HepG2 (cell line): ENCODE data around the gene DRC7. TPM values are rescaled to one million over a fixed set of nuclear protein-coding genes. Genes with fewer than 3 reads are reported as not detected.
A peak's percentile ranks its signal among the peaks of the same experiment; 100 is the strongest.

Experiments
- ARNTL ChIP-seq: sonication (generic); formaldehyde crosslinking; IDR thresholded peaks from 2 replicates; pipeline ENCODE4 v1.4.0; 2020; ENCODE audit warnings: mild to moderate bottlenecking, missing genetic modification reagents
- ATF7-NPFF ChIP-seq: sonication (generic); formaldehyde crosslinking; IDR thresholded peaks from 2 replicates; pipeline ENCODE4 v1.8.1; 2023; ENCODE audit warnings: mild to moderate bottlenecking, low read depth, missing genetic modification reagents, moderate library complexity
- DNMT1 ChIP-seq: sonication (generic); formaldehyde crosslinking; IDR thresholded peaks from 2 replicates; pipeline ENCODE4 v1.5.1; 2020; ENCODE audit warnings: mild to moderate bottlenecking, missing genetic modification reagents
- ERF ChIP-seq: IDR thresholded peaks from 2 replicates; pipeline ENCODE4 v1.6.1; 2018; ENCODE audit warnings: missing biosample characterization, missing genetic modification reagents
- ETV6 ChIP-seq: sonication (generic); formaldehyde crosslinking; conservative IDR thresholded peaks from 2 replicates; pipeline ENCODE4 v1.4.0; 2020; ENCODE audit warnings: missing genetic modification reagents
- FLYWCH1 ChIP-seq: sonication (generic); formaldehyde crosslinking; IDR thresholded peaks from 2 replicates; pipeline ENCODE4 v1.8.1; 2023; ENCODE audit warnings: mild to moderate bottlenecking, missing genetic modification reagents
- HCFC1 ChIP-seq: fragments of 150-350 bp; IDR thresholded peaks from 2 replicates; pipeline ENCODE4 v1.6.1; 2014; ENCODE audit warnings: low read depth, low read length
- HOXD1 ChIP-seq: sonication (generic); formaldehyde crosslinking; IDR thresholded peaks from 2 replicates; pipeline ENCODE4 v1.5.0; 2020; ENCODE audit warnings: missing genetic modification reagents
- NFE2L2 ChIP-seq: fragments of 150-350 bp; IDR thresholded peaks from 2 replicates; pipeline ENCODE4 v1.6.1; 2014; ENCODE audit warnings: low read length
- NR2F1 ChIP-seq, 2 experiments: fragments of 450-650 bp in 1 of 2; formaldehyde crosslinking in 1 of 2; IDR thresholded peaks; 2 replicates each; pipeline versions ENCODE4 v1.5.0 to v1.6.1; 2016 to 2020; ENCODE audit warnings: mild to moderate bottlenecking in 1 of 2, missing compliant biosample characterization in 1 of 2, missing genetic modification reagents in 1 of 2, moderate library complexity in 1 of 2
- SAFB2 ChIP-seq: sonication (generic); formaldehyde crosslinking; IDR thresholded peaks from 2 replicates; pipeline ENCODE4 v1.5.1; 2020; ENCODE audit warnings: missing genetic modification reagents, low read depth, mild to moderate bottlenecking, borderline replicate concordance
- SMARCE1 ChIP-seq: fragments of 450-650 bp; IDR thresholded peaks from 2 replicates; pipeline ENCODE4 v1.6.1; 2017; ENCODE audit warnings: borderline replicate concordance
- ZBTB7B ChIP-seq: sonication (generic); formaldehyde crosslinking; IDR thresholded peaks from 2 replicates; pipeline ENCODE4 v1.4.0; 2020; ENCODE audit warnings: missing genetic modification reagents
- ZFP41 ChIP-seq: sonication (generic); formaldehyde crosslinking; IDR thresholded peaks from 2 replicates; pipeline ENCODE4 v1.4.0; 2020; ENCODE audit warnings: mild to moderate bottlenecking, missing genetic modification reagents, borderline replicate concordance
- ZNF3 ChIP-seq: IDR thresholded peaks from 2 replicates; pipeline ENCODE4 v1.7.0; 2017; ENCODE audit warnings: inconsistent platforms
- ZNF367 ChIP-seq: sonication (generic); formaldehyde crosslinking; IDR thresholded peaks from 2 replicates; pipeline ENCODE4 v1.4.0; 2020; ENCODE audit warnings: missing genetic modification reagents, borderline replicate concordance
- ZNF773 ChIP-seq: sonication (generic); formaldehyde crosslinking; IDR thresholded peaks from 2 replicates; pipeline ENCODE4 v1.4.0; 2020; ENCODE audit warnings: missing genetic modification reagents, borderline replicate concordance
- polyA plus RNA-seq, 8 experiments: library from polyadenylated mRNA; depleted of rRNA in 3 of 8; stranded (reverse) in 7 of 8; unstranded in 1 of 8; fragments of >200 nt; fragmentation: Illumina TruSeq in 4 of 8; extraction: Trizol in 4 of 8; gene quantifications; 2 replicates each; pipeline versions ENCODE4 v1.2.1 to v1.2.3, GENCODE V29; 2011 to 2016; ENCODE audit warnings: low read depth in 4 of 8, missing spikeins in 1 of 8, mixed read lengths in 1 of 8; ENCODE audit not compliant: insufficient read depth in 1 of 8
- total RNA-seq, 5 experiments: library from RNA; depleted of rRNA; stranded (reverse); fragments of >200 nt; fragmentation: Illumina TruSeq; extraction: Trizol; gene quantifications; 2 replicates each; pipeline ENCODE4 v1.2.3, GENCODE V29; 2016; ENCODE audit warnings: low read depth in 1 of 5
- TF ChIP-seq, protein P1 (sequence below): sonication (generic); formaldehyde crosslinking; IDR thresholded peaks from 2 replicates; pipeline ENCODE4 v1.5.1; 2020; ENCODE audit warnings: missing genetic modification reagents, mild to moderate bottlenecking, borderline replicate concordance
- TF ChIP-seq, protein P2 (sequence below): sonication (generic); formaldehyde crosslinking; IDR thresholded peaks from 2 replicates; pipeline ENCODE4 v1.4.0; 2020; ENCODE audit warnings: missing genetic modification reagents
- TF ChIP-seq, protein P3 (sequence below): sonication (generic); formaldehyde crosslinking; IDR thresholded peaks from 2 replicates; pipeline ENCODE4 v1.4.0; 2020; ENCODE audit warnings: missing genetic modification reagents

The DRC7 gene
- total and polyA plus RNA-seq, 2 of the 13 experiments (the other 11 are each of a cell fraction or from before 2014, with no cell fraction given), result 2.7 to 3.4 TPM

DNA sequence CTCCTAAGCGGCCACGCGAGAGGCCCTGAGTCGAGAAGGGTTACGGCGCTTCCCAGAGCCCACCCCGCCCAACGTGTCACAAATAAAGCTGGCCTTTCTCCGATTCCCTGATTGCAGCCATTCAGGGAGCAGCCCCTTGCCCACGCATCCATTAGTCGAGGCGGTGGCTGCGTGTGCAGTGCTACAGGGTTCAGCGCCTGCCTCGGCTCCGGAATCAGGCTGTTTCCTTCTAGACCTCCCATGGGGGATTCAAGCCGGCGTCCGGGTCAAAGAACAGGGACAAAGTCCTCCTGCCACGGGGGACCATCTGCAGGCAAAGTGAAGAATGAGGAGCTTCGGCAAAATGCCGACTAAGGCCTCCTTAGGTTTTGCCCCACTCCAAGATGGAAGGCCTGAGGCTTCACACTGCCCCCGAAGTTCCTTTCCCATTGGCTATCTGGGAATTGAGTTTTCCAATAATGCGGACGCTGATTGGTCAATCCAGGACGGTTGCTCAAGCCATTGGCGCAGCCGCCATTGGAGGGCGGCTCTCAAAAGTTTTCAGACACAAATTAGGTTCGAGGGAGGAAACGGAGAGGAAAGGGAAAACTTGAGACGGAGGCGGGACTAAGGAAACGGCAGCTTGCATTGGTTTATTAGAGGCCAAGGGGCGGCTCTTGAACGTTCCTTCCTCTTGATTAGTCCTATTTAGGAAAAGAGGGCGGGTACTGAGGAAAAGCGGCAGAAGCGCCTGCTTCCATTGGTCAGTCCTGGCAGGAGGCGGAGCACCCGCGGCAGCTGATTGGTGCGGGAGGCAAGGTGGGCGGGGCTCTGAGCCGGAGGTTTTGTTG lies 40.5 kb downstream of the DRC7 start (continued):
- TF ChIP-seq ZNF3, result no peak
- peak; percentile 41; the same call in 1 of the 2 replicates for TF ChIP-seq DNMT1 (CRISPR knock-in tag)
- TF ChIP-seq, protein P1, sequence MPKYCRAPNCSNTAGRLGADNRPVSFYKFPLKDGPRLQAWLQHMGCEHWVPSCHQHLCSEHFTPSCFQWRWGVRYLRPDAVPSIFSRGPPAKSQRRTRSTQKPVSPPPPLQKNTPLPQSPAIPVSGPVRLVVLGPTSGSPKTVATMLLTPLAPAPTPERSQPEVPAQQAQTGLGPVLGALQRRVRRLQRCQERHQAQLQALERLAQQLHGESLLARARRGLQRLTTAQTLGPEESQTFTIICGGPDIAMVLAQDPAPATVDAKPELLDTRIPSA (CRISPR knock-in tag), result no peak
- TF ChIP-seq, protein P2, sequence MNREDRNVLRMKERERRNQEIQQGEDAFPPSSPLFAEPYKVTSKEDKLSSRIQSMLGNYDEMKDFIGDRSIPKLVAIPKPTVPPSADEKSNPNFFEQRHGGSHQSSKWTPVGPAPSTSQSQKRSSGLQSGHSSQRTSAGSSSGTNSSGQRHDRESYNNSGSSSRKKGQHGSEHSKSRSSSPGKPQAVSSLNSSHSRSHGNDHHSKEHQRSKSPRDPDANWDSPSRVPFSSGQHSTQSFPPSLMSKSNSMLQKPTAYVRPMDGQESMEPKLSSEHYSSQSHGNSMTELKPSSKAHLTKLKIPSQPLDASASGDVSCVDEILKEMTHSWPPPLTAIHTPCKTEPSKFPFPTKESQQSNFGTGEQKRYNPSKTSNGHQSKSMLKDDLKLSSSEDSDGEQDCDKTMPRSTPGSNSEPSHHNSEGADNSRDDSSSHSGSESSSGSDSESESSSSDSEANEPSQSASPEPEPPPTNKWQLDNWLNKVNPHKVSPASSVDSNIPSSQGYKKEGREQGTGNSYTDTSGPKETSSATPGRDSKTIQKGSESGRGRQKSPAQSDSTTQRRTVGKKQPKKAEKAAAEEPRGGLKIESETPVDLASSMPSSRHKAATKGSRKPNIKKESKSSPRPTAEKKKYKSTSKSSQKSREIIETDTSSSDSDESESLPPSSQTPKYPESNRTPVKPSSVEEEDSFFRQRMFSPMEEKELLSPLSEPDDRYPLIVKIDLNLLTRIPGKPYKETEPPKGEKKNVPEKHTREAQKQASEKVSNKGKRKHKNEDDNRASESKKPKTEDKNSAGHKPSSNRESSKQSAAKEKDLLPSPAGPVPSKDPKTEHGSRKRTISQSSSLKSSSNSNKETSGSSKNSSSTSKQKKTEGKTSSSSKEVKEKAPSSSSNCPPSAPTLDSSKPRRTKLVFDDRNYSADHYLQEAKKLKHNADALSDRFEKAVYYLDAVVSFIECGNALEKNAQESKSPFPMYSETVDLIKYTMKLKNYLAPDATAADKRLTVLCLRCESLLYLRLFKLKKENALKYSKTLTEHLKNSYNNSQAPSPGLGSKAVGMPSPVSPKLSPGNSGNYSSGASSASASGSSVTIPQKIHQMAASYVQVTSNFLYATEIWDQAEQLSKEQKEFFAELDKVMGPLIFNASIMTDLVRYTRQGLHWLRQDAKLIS (CRISPR knock-in tag), result no peak
- TF ChIP-seq, protein P3, sequence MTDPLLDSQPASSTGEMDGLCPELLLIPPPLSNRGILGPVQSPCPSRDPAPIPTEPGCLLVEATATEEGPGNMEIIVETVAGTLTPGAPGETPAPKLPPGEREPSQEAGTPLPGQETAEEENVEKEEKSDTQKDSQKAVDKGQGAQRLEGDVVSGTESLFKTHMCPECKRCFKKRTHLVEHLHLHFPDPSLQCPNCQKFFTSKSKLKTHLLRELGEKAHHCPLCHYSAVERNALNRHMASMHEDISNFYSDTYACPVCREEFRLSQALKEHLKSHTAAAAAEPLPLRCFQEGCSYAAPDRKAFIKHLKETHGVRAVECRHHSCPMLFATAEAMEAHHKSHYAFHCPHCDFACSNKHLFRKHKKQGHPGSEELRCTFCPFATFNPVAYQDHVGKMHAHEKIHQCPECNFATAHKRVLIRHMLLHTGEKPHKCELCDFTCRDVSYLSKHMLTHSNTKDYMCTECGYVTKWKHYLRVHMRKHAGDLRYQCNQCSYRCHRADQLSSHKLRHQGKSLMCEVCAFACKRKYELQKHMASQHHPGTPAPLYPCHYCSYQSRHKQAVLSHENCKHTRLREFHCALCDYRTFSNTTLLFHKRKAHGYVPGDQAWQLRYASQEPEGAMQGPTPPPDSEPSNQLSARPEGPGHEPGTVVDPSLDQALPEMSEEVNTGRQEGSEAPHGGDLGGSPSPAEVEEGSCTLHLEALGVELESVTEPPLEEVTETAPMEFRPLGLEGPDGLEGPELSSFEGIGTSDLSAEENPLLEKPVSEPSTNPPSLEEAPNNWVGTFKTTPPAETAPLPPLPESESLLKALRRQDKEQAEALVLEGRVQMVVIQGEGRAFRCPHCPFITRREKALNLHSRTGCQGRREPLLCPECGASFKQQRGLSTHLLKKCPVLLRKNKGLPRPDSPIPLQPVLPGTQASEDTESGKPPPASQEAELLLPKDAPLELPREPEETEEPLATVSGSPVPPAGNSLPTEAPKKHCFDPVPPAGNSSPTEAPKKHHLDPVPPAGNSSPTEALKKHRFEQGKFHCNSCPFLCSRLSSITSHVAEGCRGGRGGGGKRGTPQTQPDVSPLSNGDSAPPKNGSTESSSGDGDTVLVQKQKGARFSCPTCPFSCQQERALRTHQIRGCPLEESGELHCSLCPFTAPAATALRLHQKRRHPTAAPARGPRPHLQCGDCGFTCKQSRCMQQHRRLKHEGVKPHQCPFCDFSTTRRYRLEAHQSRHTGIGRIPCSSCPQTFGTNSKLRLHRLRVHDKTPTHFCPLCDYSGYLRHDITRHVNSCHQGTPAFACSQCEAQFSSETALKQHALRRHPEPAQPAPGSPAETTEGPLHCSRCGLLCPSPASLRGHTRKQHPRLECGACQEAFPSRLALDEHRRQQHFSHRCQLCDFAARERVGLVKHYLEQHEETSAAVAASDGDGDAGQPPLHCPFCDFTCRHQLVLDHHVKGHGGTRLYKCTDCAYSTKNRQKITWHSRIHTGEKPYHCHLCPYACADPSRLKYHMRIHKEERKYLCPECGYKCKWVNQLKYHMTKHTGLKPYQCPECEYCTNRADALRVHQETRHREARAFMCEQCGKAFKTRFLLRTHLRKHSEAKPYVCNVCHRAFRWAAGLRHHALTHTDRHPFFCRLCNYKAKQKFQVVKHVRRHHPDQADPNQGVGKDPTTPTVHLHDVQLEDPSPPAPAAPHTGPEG (CRISPR knock-in tag), result peak; percentile 54; the same call in 1 of the 2 replicates
- TF ChIP-seq NR2F1 (CRISPR knock-in tag; IDR thresholded peaks at IDR 0.05), result peak in 1 of 2 experiments; percentile 42; a peak in 1 of 4 replicates
- peak; percentile 86 for TF ChIP-seq HCFC1
- no peak for TF ChIP-seq HOXD1 (CRISPR knock-in tag)
- TF ChIP-seq ETV6, result no peak
- no peak for TF ChIP-seq ZFP41 (CRISPR knock-in tag)
- TF ChIP-seq SMARCE1, result no peak
- TF ChIP-seq ERF, result peak; percentile 3; the same call in 1 of the 2 replicates
- TF ChIP-seq ZNF367 (CRISPR knock-in tag), result 0 out of 2 replicates have a peak, but pooled peaks have one; percentile 60
- TF ChIP-seq ZNF773 (CRISPR knock-in tag), result no peak
- TF ChIP-seq ZBTB7B, result no peak
- no peak for TF ChIP-seq ARNTL (CRISPR knock-in tag)
- TF ChIP-seq SAFB2, result no peak; the same call in 1 of the 2 replicates
- TF ChIP-seq FLYWCH1 (CRISPR knock-in tag), result no peak
- peak; percentile 87 for TF ChIP-seq ATF7-NPFF (CRISPR knock-in tag)
- TF ChIP-seq NFE2L2, result no peak
